Panc1 (cell line): ENCODE results near the gene LIN7B. TPM values are rescaled to one million over a fixed set of nuclear protein-coding genes. Genes with fewer than 3 reads are reported as not detected.

ENCODE experiments used
- ATAC-seq: fragments of 200-7000 bp; cut with Tn5 transposase; 2 replicates; pipeline ENCODE4 v1.9.1; 2020; ENCODE audit warnings: mild to moderate bottlenecking, moderate library complexity
- BruUV-seq: library from RNA; stranded (reverse); fragments of 400-500 nt; replicated peaks from 2 replicates; lab custom pipeline; 2021; lab: Mats Ljungman, UMichigan
- CTCF ChIA-PET: fragments of 300-600 bp; sonication (Branson Sonifier 250); formaldehyde crosslinking; loops from one replicate; lab custom pipeline; 2022; ENCODE audit warnings: antibody characterized with exemption; lab: Charles Lee
- POLR2A ChIA-PET: fragments of 300-600 bp; sonication (Branson Sonifier 250); formaldehyde crosslinking; loops from one replicate; lab custom pipeline; 2022; ENCODE audit warnings: antibody characterized with exemption; lab: Charles Lee
- DNase-seq: peaks from one replicate; pipeline ENCODE4 v3.0.0-alpha.2; 2010; ENCODE audit warnings: low read depth, low spot score
- H3K27ac ChIP-seq: 2 replicates; pipeline ENCODE4 v1.5.1; 2011; ENCODE audit warnings: mild to moderate bottlenecking, low read length, inconsistent platforms
- H3K27me3 ChIP-seq: fragments of 200-500 bp; sonication (Bioruptor generic); 2 replicates; pipeline ENCODE4 v1.6.0; 2014; ENCODE audit warnings: low read length, inconsistent platforms; ENCODE audit not compliant: control insufficient read depth, insufficient read depth
- H3K36me3 ChIP-seq: fragments of 200-500 bp; sonication (Bioruptor generic); 2 replicates; pipeline ENCODE4 v1.5.1; 2014; ENCODE audit warnings: inconsistent platforms, mild to moderate bottlenecking, low read length, moderate library complexity; ENCODE audit not compliant: control insufficient read depth, insufficient read depth
- H3K4me1 ChIP-seq: 2 replicates; pipeline ENCODE4 v1.5.1; 2011; ENCODE audit warnings: inconsistent platforms, mild to moderate bottlenecking, low read length, moderate library complexity; ENCODE audit not compliant: control insufficient read depth, insufficient read depth
- H3K4me3 ChIP-seq, 2 experiments: 2 replicates each; pipeline ENCODE4 v1.5.1; 2011 to 2012; ENCODE audit warnings: low read depth in 2 of 2, low read length in 2 of 2, mild to moderate bottlenecking in 2 of 2, inconsistent platforms in 1 of 2, moderate library complexity in 1 of 2
- H3K9me3 ChIP-seq: fragments of 200-500 bp; sonication (Bioruptor generic); 2 replicates; pipeline ENCODE4 v1.5.1; 2014; ENCODE audit warnings: low read depth, mild to moderate bottlenecking, inconsistent platforms, low read length, moderate library complexity; ENCODE audit not compliant: control insufficient read depth, insufficient read depth
- POLR2AphosphoS5 ChIP-seq: IDR thresholded peaks from 2 replicates; pipeline ENCODE4 v1.6.1; 2012; ENCODE audit warnings: mild to moderate bottlenecking, low read depth, low read length, moderate library complexity
- REST ChIP-seq, 2 experiments: IDR thresholded peaks; 2 replicates each; pipeline ENCODE4 v1.6.1; 2011 to 2012; ENCODE audit warnings: low read depth in 2 of 2, control low read depth in 1 of 2, low read length in 1 of 2, mild to moderate bottlenecking in 1 of 2, moderate library complexity in 1 of 2; ENCODE audit not compliant: insufficient read depth in 1 of 2
- SIN3A ChIP-seq: IDR thresholded peaks from 2 replicates; pipeline ENCODE4 v1.6.1; 2012; ENCODE audit warnings: low read depth, mild to moderate bottlenecking, low read length, moderate library complexity, borderline replicate concordance; ENCODE audit not compliant: insufficient read depth
- TCF7L2 ChIP-seq: IDR thresholded peaks from 2 replicates; pipeline ENCODE4 v1.6.1; 2011; ENCODE audit warnings: mild to moderate bottlenecking, low read depth, low read length, inconsistent platforms
- in situ Hi-C: cut with HindIII; loops from 2 replicates; pipeline ENCODE4 v1.10.0; 2016; ENCODE audit warnings: low sequenced_read_pairs, low pct_unique_long_range_greater_than_20kb
- intact Hi-C: fragments of 100-400 bp; cut with micrococcal nuclease; formaldehyde crosslinking; loops from one replicate; pipeline ENCODE4 v1.10.0; 2022; ENCODE audit not compliant: unreplicated experiment
- total RNA-seq: library from RNA; stranded (reverse); gene quantifications from one replicate; pipeline ENCODE4 v1.2.1, GENCODE V29; 2021; ENCODE audit not compliant: unreplicated experiment
- TF ChIP-seq, protein P1 (sequence below): fragments of 450-650 bp; IDR thresholded peaks from 2 replicates; pipeline ENCODE4 v1.5.1; 2017; ENCODE audit warnings: mild to moderate bottlenecking

LIN7B gene
- total RNA-seq, 1 experiment from 2014 or later: 6.4 TPM

- intact Hi-C loops: no loop called here
- ChIA-PET CTCF (no interaction called here), POLR2A (no interaction called here)
- Histone ChIP-seq H3K27ac (no peak overlapping the region), H3K4me3 (no peak overlapping the region), H3K27me3 (no peaks in the 10 kb centered on the region), H3K4me1 (no peaks in the 10 kb centered on the region; the same call in none of the 2 replicates), H3K9me3 (no peaks in the 10 kb centered on the region), H3K36me3 (no peaks in the 10 kb centered on the region; the same call in 1 of the 2 replicates)
- in situ Hi-C loops: no loop called here
- ATAC-seq (no peak), DNase-seq (no peak)
- no TSS peak for BruUV-seq
- TF ChIP-seq POLR2AphosphoS5 (no peak), TCF7L2 (no peak), SIN3A (no peak)
Observed at GRCh38 chr19:49153167-49153809, 39.1 kb downstream of the LIN7B start.

DNA sequence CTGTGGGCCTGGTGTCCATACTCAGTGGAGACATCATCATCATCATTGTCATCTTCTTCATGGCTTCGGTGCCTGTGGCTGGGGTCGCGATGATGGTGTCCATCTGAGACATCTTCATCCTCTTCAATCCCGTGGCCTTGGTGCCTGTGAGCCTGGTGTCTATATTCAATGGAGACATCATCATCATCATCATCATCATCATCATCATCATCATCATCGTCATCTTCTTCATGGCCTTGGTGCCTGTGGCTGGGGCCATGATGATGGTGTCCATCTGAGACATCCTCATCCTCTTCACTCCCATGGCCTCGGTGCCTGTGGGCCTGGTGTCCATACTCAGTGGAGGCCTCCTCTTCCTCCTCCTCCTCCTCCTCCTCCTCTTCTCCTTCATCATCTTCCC, 40.1 kb downstream of the LIN7B start:
- no TSS peak for BruUV-seq
- H3K9me3 ChIP-seq: no peaks in the 10 kb centered on the region

More for the DNA sequence above, 40.1 kb downstream of the LIN7B start:
- ChIA-PET POLR2A (no interaction called here), CTCF (no interaction called here)
- no peaks in the 10 kb centered on the region; the same call in 1 of the 2 replicates for H3K36me3 ChIP-seq
- peaks cover 4% of the 10 kb centered on the region for H3K4me1 ChIP-seq
- no peak for DNase-seq
- H3K27ac ChIP-seq: no peak overlapping the region
- no peaks in the 10 kb centered on the region for H3K27me3 ChIP-seq
- no peak overlapping the region for H3K4me3 ChIP-seq
- in situ Hi-C loops (no loop called here), intact Hi-C loops (no loop called here)
- TF ChIP-seq POLR2AphosphoS5: no peak
- TF ChIP-seq TCF7L2: no peak
- TF ChIP-seq, protein P1, sequence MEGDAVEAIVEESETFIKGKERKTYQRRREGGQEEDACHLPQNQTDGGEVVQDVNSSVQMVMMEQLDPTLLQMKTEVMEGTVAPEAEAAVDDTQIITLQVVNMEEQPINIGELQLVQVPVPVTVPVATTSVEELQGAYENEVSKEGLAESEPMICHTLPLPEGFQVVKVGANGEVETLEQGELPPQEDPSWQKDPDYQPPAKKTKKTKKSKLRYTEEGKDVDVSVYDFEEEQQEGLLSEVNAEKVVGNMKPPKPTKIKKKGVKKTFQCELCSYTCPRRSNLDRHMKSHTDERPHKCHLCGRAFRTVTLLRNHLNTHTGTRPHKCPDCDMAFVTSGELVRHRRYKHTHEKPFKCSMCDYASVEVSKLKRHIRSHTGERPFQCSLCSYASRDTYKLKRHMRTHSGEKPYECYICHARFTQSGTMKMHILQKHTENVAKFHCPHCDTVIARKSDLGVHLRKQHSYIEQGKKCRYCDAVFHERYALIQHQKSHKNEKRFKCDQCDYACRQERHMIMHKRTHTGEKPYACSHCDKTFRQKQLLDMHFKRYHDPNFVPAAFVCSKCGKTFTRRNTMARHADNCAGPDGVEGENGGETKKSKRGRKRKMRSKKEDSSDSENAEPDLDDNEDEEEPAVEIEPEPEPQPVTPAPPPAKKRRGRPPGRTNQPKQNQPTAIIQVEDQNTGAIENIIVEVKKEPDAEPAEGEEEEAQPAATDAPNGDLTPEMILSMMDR: no peak
- no peak for TF ChIP-seq REST (IDR thresholded peaks at IDR 0.05; ENCODE audit: insufficient read depth in 1 of 2, low read depth in 2 of 2, low read length in 1 of 2)
- TF ChIP-seq SIN3A: no peak
- no peak for ATAC-seq
